PC-9 (cell line): ENCODE measurements around the gene CLIC6. TPM values are rescaled to one million over a fixed set of nuclear protein-coding genes. Genes with fewer than 3 reads are reported as not detected.

Experiments
- BruUV-seq: library from RNA; stranded (reverse); fragments of 400-500 nt; replicated peaks from 2 replicates; lab custom pipeline; 2021; lab: Mats Ljungman, UMichigan
- CTCF ChIA-PET: fragments of 300-600 bp; sonication (Branson Sonifier 250); formaldehyde crosslinking; loops from one replicate; lab custom pipeline; 2022; ENCODE audit warnings: antibody characterized with exemption; lab: Charles Lee
- POLR2A ChIA-PET: fragments of 300-600 bp; sonication (Branson Sonifier 250); formaldehyde crosslinking; loops from one replicate; lab custom pipeline; 2022; ENCODE audit warnings: antibody characterized with exemption; ENCODE audit not compliant: unreplicated experiment; lab: Charles Lee
- DNase-seq, 2 experiments: peaks; one replicate each; pipeline versions ENCODE4 v3.0.0 to v3.0.0-alpha.2; 2015 to 2022; ENCODE audit warnings: mixed read lengths in 1 of 2
- H2AFZ ChIP-seq: fragments of 200-600 bp; sonication (generic); 2 replicates; pipeline ENCODE4 v1.8.1; 2017; ENCODE audit warnings: antibody characterized with exemption
- H3F3A ChIP-seq: fragments of 200-600 bp; sonication (generic); 2 replicates; pipeline ENCODE4 v1.8.1; 2017; ENCODE audit warnings: antibody characterized with exemption, mild to moderate bottlenecking, low read depth; ENCODE audit not compliant: insufficient read depth
- H3K27ac ChIP-seq: fragments of 200-600 bp; sonication (generic); 2 replicates; pipeline ENCODE4 v1.6.1; 2016; ENCODE audit warnings: mixed run types
- H3K27me3 ChIP-seq: fragments of 200-600 bp; sonication (generic); 2 replicates; pipeline ENCODE4 v1.6.1; 2016; ENCODE audit warnings: low read depth, mixed run types; ENCODE audit not compliant: insufficient read depth
- H3K36me3 ChIP-seq: fragments of 200-600 bp; sonication (generic); 2 replicates; pipeline ENCODE4 v1.6.1; 2016; ENCODE audit warnings: low read depth, mixed run types
- H3K4me1 ChIP-seq: fragments of 200-600 bp; sonication (generic); replicated peaks from 2 replicates; pipeline ENCODE4 v1.6.1; 2016; ENCODE audit warnings: mixed run types; ENCODE audit not compliant: insufficient read depth
- H3K4me2 ChIP-seq: fragments of 200-600 bp; sonication (generic); 2 replicates; pipeline ENCODE4 v1.6.1; 2017; ENCODE audit warnings: mixed run types
- H3K4me3 ChIP-seq: fragments of 200-600 bp; sonication (generic); 2 replicates; pipeline ENCODE4 v1.6.1; 2016; ENCODE audit warnings: mixed run types
- H3K79me2 ChIP-seq: fragments of 200-600 bp; sonication (generic); 2 replicates; pipeline ENCODE4 v1.6.1; 2017; ENCODE audit warnings: low read depth, mixed run types
- H3K9me2 ChIP-seq: fragments of 200-600 bp; sonication (generic); 2 replicates; pipeline ENCODE4 v1.8.1; 2017; ENCODE audit warnings: mild to moderate bottlenecking; ENCODE audit not compliant: insufficient read depth
- H3K9me3 ChIP-seq: fragments of 200-600 bp; sonication (generic); 2 replicates; pipeline ENCODE4 v1.8.1; 2016; ENCODE audit warnings: low read depth; ENCODE audit not compliant: insufficient read depth
- H4K20me1 ChIP-seq: fragments of 200-600 bp; sonication (generic); 2 replicates; pipeline ENCODE4 v1.8.1; 2017; ENCODE audit not compliant: insufficient read depth
- CTCF ChIP-seq: fragments of 200-600 bp; sonication (generic); conservative IDR thresholded peaks from 2 replicates; pipeline ENCODE4 v1.6.1; 2017; ENCODE audit warnings: mixed run types, antibody characterized with exemption, mild to moderate bottlenecking, moderate library complexity
- EZH2 ChIP-seq: fragments of 200-600 bp; sonication (generic); IDR thresholded peaks from 2 replicates; pipeline ENCODE4 v1.8.0; 2017; ENCODE audit warnings: antibody characterized with exemption, low read depth
- intact Hi-C: fragments of 100-400 bp; cut with micrococcal nuclease; formaldehyde crosslinking; loops from one replicate; pipeline ENCODE4 v1.10.0; 2022; ENCODE audit not compliant: unreplicated experiment
- total RNA-seq: library from RNA; stranded (reverse); gene quantifications from 2 replicates; pipeline ENCODE4 v1.2.3, GENCODE V29; 2021

Gene CLIC6
- total RNA-seq, 1 experiment from 2014 or later = not detected

- H3K9me3 ChIP-seq = no peaks in the 10 kb centered on the region
- 0 out of 2 replicates have a peak, but pooled peaks cover 2% of the 10 kb centered on the region for H3K27me3 ChIP-seq
- no peaks in the 10 kb centered on the region for H3K36me3 ChIP-seq
- no peak for TF ChIP-seq CTCF
- no peak for TF ChIP-seq EZH2
- ChIA-PET POLR2A (no interaction called here), CTCF (no interaction called here)
- no peaks in the 10 kb centered on the region for H3K4me1 ChIP-seq
- H3K4me3 ChIP-seq = no peak overlapping the region
- H2AFZ ChIP-seq = no peak overlapping the region
- no peaks in the 10 kb centered on the region for H4K20me1 ChIP-seq
- no peak for DNase-seq
- BruUV-seq = no TSS peak
- intact Hi-C loops = no loop called here
- H3K27ac ChIP-seq = no peak overlapping the region
- no peak overlapping the region for H3K4me2 ChIP-seq
- no peaks in the 10 kb centered on the region for H3K79me2 ChIP-seq
- H3K9me2 ChIP-seq = no peaks in the 10 kb centered on the region
- H3F3A ChIP-seq = no peaks in the 10 kb centered on the region
These were observed 33.8 kb downstream of the CLIC6 start for GRCh38 chr21:34702341-34703170.

GRCh38 chr21:34703571-34703970 lies 34.8 kb downstream of the CLIC6 start:
- Histone ChIP-seq H3K36me3 (no peaks in the 10 kb centered on the region), H4K20me1 (no peaks in the 10 kb centered on the region), H3K27ac (no peak overlapping the region), H3F3A (no peaks in the 10 kb centered on the region), H2AFZ (no peak overlapping the region), H3K9me2 (no peaks in the 10 kb centered on the region), H3K4me2 (no peak overlapping the region), H3K79me2 (no peaks in the 10 kb centered on the region), H3K9me3 (no peaks in the 10 kb centered on the region), H3K27me3 (0 out of 2 replicates have a peak, but pooled peaks cover 2% of the 10 kb centered on the region), H3K4me3 (no peak overlapping the region), H3K4me1 (no peaks in the 10 kb centered on the region)
- ChIA-PET POLR2A (no interaction called here), CTCF (no interaction called here)
- TF ChIP-seq EZH2 (no peak), CTCF (no peak)
- DNase-seq = no peak
- no TSS peak for BruUV-seq
- intact Hi-C loops = no loop called here

DNA sequence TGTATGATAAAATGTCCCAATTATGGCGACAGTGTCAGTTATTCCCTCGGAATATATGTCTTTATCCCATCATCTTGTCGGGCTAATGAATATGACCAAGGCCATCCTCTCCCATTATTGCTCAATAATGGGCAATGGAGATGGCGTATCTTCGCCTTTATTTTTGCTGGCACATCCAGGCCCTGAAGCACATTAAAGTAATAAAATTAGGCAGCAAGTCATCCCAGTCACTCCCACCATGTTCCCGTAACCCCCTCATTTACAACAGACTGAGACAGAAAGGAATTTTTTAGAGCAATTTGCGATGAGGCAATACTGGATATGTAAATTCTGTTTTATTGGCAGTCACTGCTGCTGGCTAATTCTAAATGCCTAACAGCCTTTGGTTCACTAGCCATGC lies 35.3 kb downstream of the CLIC6 start:
- H3K27me3 ChIP-seq = 0 out of 2 replicates have a peak, but pooled peaks cover 2% of the 10 kb centered on the region
- no peaks in the 10 kb centered on the region for H3F3A ChIP-seq
- intact Hi-C loops = no loop called here
- H3K4me3 ChIP-seq = no peak overlapping the region
- H3K4me2 ChIP-seq = no peak overlapping the region
- no peak overlapping the region for H3K27ac ChIP-seq
- H4K20me1 ChIP-seq = no peaks in the 10 kb centered on the region
- no peak overlapping the region for H2AFZ ChIP-seq
- DNase-seq = no peak
- no peaks in the 10 kb centered on the region for H3K9me2 ChIP-seq
- H3K9me3 ChIP-seq = no peaks in the 10 kb centered on the region
- TF ChIP-seq CTCF (no peak), EZH2 (no peak)
- no TSS peak for BruUV-seq
- ChIA-PET CTCF (no interaction called here), POLR2A (interaction anchor here (0.7 kb wide), 1 partner anchor 56 kb away, joined by 3 read pairs; no protein-coding TSS in a partner anchor)
- H3K36me3 ChIP-seq = no peaks in the 10 kb centered on the region
- no peaks in the 10 kb centered on the region for H3K79me2 ChIP-seq
- H3K4me1 ChIP-seq = no peaks in the 10 kb centered on the region
